ENCODE results near the gene STAT3. TPM values are rescaled to one million over a fixed set of nuclear protein-coding genes. Genes with fewer than 3 reads are reported as not detected.

The STAT3 gene
- total and polyA plus RNA-seq, 2 of the 13 experiments (the other 11 are each of a cell fraction or from before 2014, with no cell fraction given): 61.8 to 62.4 TPM

- TF ChIP-seq, protein P1, sequence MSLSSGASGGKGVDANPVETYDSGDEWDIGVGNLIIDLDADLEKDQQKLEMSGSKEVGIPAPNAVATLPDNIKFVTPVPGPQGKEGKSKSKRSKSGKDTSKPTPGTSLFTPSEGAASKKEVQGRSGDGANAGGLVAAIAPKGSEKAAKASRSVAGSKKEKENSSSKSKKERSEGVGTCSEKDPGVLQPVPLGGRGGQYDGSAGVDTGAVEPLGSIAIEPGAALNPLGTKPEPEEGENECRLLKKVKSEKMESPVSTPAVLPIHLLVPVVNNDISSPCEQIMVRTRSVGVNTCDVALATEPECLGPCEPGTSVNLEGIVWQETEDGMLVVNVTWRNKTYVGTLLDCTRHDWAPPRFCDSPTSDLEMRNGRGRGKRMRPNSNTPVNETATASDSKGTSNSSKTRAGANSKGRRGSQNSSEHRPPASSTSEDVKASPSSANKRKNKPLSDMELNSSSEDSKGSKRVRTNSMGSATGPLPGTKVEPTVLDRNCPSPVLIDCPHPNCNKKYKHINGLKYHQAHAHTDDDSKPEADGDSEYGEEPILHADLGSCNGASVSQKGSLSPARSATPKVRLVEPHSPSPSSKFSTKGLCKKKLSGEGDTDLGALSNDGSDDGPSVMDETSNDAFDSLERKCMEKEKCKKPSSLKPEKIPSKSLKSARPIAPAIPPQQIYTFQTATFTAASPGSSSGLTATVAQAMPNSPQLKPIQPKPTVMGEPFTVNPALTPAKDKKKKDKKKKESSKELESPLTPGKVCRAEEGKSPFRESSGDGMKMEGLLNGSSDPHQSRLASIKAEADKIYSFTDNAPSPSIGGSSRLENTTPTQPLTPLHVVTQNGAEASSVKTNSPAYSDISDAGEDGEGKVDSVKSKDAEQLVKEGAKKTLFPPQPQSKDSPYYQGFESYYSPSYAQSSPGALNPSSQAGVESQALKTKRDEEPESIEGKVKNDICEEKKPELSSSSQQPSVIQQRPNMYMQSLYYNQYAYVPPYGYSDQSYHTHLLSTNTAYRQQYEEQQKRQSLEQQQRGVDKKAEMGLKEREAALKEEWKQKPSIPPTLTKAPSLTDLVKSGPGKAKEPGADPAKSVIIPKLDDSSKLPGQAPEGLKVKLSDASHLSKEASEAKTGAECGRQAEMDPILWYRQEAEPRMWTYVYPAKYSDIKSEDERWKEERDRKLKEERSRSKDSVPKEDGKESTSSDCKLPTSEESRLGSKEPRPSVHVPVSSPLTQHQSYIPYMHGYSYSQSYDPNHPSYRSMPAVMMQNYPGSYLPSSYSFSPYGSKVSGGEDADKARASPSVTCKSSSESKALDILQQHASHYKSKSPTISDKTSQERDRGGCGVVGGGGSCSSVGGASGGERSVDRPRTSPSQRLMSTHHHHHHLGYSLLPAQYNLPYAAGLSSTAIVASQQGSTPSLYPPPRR (CRISPR knock-in tag; IDR thresholded peaks at IDR 0.05; ENCODE audit: borderline replicate concordance): no peak
- TF ChIP-seq ZNF282 (IDR thresholded peaks at IDR 0.05; ENCODE audit: partially characterized antibody) (no peak), ZNF768 (CRISPR knock-in tag; IDR thresholded peaks at IDR 0.05) (0 out of 2 replicates have a peak, but pooled peaks have one; percentile 17), ZNF709 (CRISPR knock-in tag; IDR thresholded peaks at IDR 0.05) (no peak), FOXO1 (CRISPR knock-in tag; IDR thresholded peaks at IDR 0.05) (peak; percentile 83; the same call in 1 of the 2 replicates), RBAK (CRISPR knock-in tag; IDR thresholded peaks at IDR 0.05) (no peak), E2F1 (CRISPR knock-in tag; IDR thresholded peaks at IDR 0.05) (no peak), ZNF7 (CRISPR knock-in tag; IDR thresholded peaks at IDR 0.05) (no peak), ZNF180 (CRISPR knock-in tag; IDR thresholded peaks at IDR 0.05; ENCODE audit: borderline replicate concordance, low read depth) (no peak), ZNF615 (CRISPR knock-in tag; IDR thresholded peaks at IDR 0.05; ENCODE audit: borderline replicate concordance) (no peak), SMARCC2 (IDR thresholded peaks at IDR 0.05) (no peak)
- TF ChIP-seq, protein P2, sequence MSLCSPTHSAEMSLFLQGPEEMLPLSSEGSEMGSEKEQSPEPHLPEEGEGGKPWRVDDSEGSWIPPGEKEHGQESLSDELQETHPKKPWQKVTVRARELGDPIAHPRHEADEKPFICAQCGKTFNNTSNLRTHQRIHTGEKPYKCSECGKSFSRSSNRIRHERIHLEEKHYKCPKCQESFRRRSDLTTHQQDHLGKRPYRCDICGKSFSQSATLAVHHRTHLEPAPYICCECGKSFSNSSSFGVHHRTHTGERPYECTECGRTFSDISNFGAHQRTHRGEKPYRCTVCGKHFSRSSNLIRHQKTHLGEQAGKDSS (CRISPR knock-in tag; IDR thresholded peaks at IDR 0.05; ENCODE audit: borderline replicate concordance, low read depth): peak; percentile 86; the same call in 1 of the 2 replicates
- TF ChIP-seq, protein P3, sequence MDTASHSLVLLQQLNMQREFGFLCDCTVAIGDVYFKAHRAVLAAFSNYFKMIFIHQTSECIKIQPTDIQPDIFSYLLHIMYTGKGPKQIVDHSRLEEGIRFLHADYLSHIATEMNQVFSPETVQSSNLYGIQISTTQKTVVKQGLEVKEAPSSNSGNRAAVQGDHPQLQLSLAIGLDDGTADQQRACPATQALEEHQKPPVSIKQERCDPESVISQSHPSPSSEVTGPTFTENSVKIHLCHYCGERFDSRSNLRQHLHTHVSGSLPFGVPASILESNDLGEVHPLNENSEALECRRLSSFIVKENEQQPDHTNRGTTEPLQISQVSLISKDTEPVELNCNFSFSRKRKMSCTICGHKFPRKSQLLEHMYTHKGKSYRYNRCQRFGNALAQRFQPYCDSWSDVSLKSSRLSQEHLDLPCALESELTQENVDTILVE (CRISPR knock-in tag; IDR thresholded peaks at IDR 0.05): 0 out of 2 replicates have a peak, but pooled peaks have one; percentile 59
- TF ChIP-seq, protein P4, sequence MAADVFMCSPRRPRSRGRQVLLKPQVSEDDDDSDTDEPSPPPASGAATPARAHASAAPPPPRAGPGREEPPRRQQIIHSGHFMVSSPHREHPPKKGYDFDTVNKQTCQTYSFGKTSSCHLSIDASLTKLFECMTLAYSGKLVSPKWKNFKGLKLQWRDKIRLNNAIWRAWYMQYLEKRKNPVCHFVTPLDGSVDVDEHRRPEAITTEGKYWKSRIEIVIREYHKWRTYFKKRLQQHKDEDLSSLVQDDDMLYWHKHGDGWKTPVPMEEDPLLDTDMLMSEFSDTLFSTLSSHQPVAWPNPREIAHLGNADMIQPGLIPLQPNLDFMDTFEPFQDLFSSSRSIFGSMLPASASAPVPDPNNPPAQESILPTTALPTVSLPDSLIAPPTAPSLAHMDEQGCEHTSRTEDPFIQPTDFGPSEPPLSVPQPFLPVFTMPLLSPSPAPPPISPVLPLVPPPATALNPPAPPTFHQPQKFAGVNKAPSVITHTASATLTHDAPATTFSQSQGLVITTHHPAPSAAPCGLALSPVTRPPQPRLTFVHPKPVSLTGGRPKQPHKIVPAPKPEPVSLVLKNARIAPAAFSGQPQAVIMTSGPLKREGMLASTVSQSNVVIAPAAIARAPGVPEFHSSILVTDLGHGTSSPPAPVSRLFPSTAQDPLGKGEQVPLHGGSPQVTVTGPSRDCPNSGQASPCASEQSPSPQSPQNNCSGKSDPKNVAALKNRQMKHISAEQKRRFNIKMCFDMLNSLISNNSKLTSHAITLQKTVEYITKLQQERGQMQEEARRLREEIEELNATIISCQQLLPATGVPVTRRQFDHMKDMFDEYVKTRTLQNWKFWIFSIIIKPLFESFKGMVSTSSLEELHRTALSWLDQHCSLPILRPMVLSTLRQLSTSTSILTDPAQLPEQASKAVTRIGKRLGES (CRISPR knock-in tag; IDR thresholded peaks at IDR 0.05; ENCODE audit: borderline replicate concordance): no peak
Measured at GRCh38 chr17:42322382-42323267, 65.6 kb downstream of the STAT3 start (continued).
